Sigmoid colon (tissue), 7 donors: Measurements from ENCODE around the gene SEPTIN8. TPM values are rescaled to one million over a fixed set of nuclear protein-coding genes. Genes with fewer than 3 reads are reported as not detected.

Experiments
- DNase-seq: peaks from one replicate; pipeline ENCODE4 v3.0.0-alpha.2; 2019
- H3K27ac ChIP-seq, 4 donors: fragments of 200-600 bp; sonication (generic); one replicate each; pipeline ENCODE4 v1.5.1; 2016 to 2019; ENCODE audit warnings: mild to moderate bottlenecking in 1 of 4
- H3K27me3 ChIP-seq, 3 donors: fragments of 200-600 bp; sonication (generic); one replicate each; pipeline ENCODE4 v1.5.1; 2019; ENCODE audit warnings: mild to moderate bottlenecking in 1 of 3
- H3K36me3 ChIP-seq, 4 donors: fragments of 200-600 bp; sonication (generic); one replicate each; pipeline ENCODE4 v1.5.1; 2016 to 2019
- H3K4me1 ChIP-seq, 4 donors: fragments of 200-600 bp; sonication (generic); one replicate each; pipeline ENCODE4 v1.5.1; 2017 to 2019
- H3K4me3 ChIP-seq, 4 donors: fragments of 200-600 bp; sonication (generic); one replicate each; pipeline ENCODE4 v1.5.1; 2017 to 2019; ENCODE audit warnings: mild to moderate bottlenecking in 2 of 4, moderate library complexity in 1 of 4
- H3K9me3 ChIP-seq, 4 donors: fragments of 200-600 bp in 3 of 4; sonication (generic) in 3 of 4; one replicate each; pipeline versions ENCODE4 v1.5.1 to v1.6.1; 2013 to 2019
- CTCF ChIP-seq, 4 experiments: fragments of 450-650 bp in 3 of 4; fragments of 200-600 bp in 1 of 4; IDR thresholded peaks; one replicate each; pipeline ENCODE4 v1.5.1; 2016 to 2019; ENCODE audit warnings: antibody characterized with exemption in 4 of 4, mild to moderate bottlenecking in 3 of 4, moderate library complexity in 2 of 4
- EP300 ChIP-seq, 4 donors: sonication (generic); formaldehyde crosslinking; IDR thresholded peaks; one replicate each; pipeline ENCODE4 v1.6.1; 2017; ENCODE audit warnings: antibody characterized with exemption in 4 of 4
- POLR2A ChIP-seq, 2 donors: fragments of 450-650 bp; IDR thresholded peaks; one replicate each; pipeline ENCODE4 v1.6.1; 2016; ENCODE audit warnings: antibody characterized with exemption in 2 of 2, mild to moderate bottlenecking in 2 of 2, moderate library complexity in 2 of 2
- POLR2AphosphoS5 ChIP-seq, 4 donors: sonication (generic); formaldehyde crosslinking; IDR thresholded peaks; one replicate each; pipeline ENCODE4 v1.6.1; 2017; ENCODE audit warnings: antibody characterized with exemption in 4 of 4
- WGBS, 2 donors: extraction: QIAGEN DNeasy Blood & Tissue Kit; methylation state at CpG; one replicate each; pipeline ENCODE4 v1.1.7; 2013; 5-methylcytosine and 5-hydroxymethylcytosine counted together
- intact Hi-C: fragments of 100-400 bp; cut with DNase I; formaldehyde crosslinking; loops from one replicate; pipeline ENCODE4 v1.15.1; 2023
- polyA plus RNA-seq, 3 donors: library from polyadenylated mRNA; stranded (reverse); fragments of 200-250 nt; gene quantifications; one replicate each; pipeline ENCODE4 v1.2.3, GENCODE V29; 2013
- total RNA-seq, 4 donors: library from RNA; depleted of rRNA; stranded (reverse); fragments of >200 nt; gene quantifications; one replicate each; pipeline ENCODE4 v1.1.0, GENCODE V29; 2016
- donor health status: healthy with polysubstance abuse.
- donor health status: Bipolar disorder and iron deficiency.
- donor health status: healthy.

Gene SEPTIN8
- total and polyA plus RNA-seq, 7 donors: 19.2 to 38.0 (median 30.7) TPM

- intact Hi-C loops: no loop called here
- H3K4me3 ChIP-seq: no peak overlapping the region
- TF ChIP-seq POLR2A (IDR thresholded peaks at IDR 0.05) (no peak), POLR2AphosphoS5 (IDR thresholded peaks at IDR 0.05) (no peak), CTCF (IDR thresholded peaks at IDR 0.05) (no peak), EP300 (IDR thresholded peaks at IDR 0.05) (no peak)
- WGBS, 2 donors: 63 to 79% methylated on average over 2 of the region's 2 CpGs
- peak overlapping the region in 1 of 4 donors; percentile 8 for H3K27ac ChIP-seq
- no peak for DNase-seq
- H3K36me3 ChIP-seq: peaks cover 6 to 31% (median 18%) of the 10 kb centered on the region in 4 donors
- H3K27me3 ChIP-seq: no peaks in the 10 kb centered on the region
- peaks cover 0 to 33% (median 21%) of the 10 kb centered on the region in 4 donors for H3K4me1 ChIP-seq
- no peaks in the 10 kb centered on the region for H3K9me3 ChIP-seq
These were observed 9.9 kb downstream of the SEPTIN8 start for GRCh38 chr5:132767150-132767549.

- WGBS, 2 donors: 94 to 95% methylated on average over 1 of the region's 1 CpG
- no peaks in the 10 kb centered on the region for H3K27me3 ChIP-seq
- DNase-seq: no peak
- no peak overlapping the region for H3K27ac ChIP-seq
- peaks cover 6 to 35% (median 18%) of the 10 kb centered on the region in 4 donors for H3K36me3 ChIP-seq
- no peak overlapping the region for H3K4me3 ChIP-seq
- no peaks in the 10 kb centered on the region for H3K9me3 ChIP-seq
- peaks cover 0 to 29% (median 19%) of the 10 kb centered on the region in 4 donors for H3K4me1 ChIP-seq
- TF ChIP-seq EP300 (IDR thresholded peaks at IDR 0.05) (no peak), POLR2AphosphoS5 (IDR thresholded peaks at IDR 0.05) (no peak), CTCF (IDR thresholded peaks at IDR 0.05) (no peak), POLR2A (IDR thresholded peaks at IDR 0.05) (no peak)
- intact Hi-C loops: no loop called here
These were observed 10.3 kb downstream of the SEPTIN8 start for GRCh38 chr5:132766806-132767055.

GRCh38 chr5:132766020-132766805 is 10.8 kb downstream of the SEPTIN8 start:
- H3K27me3 ChIP-seq: no peaks in the 10 kb centered on the region
- TF ChIP-seq EP300 (IDR thresholded peaks at IDR 0.05) (no peak), POLR2A (IDR thresholded peaks at IDR 0.05) (no peak)
- H3K27ac ChIP-seq: no peak overlapping the region
- peaks cover 0 to 24% (median 16%) of the 10 kb centered on the region in 4 donors for H3K4me1 ChIP-seq
- intact Hi-C loops: no loop called here
- H3K4me3 ChIP-seq: no peak overlapping the region
- WGBS, 2 donors: 91 to 92% methylated on average over 14 of the region's 14 CpGs
- H3K36me3 ChIP-seq: peaks cover 6 to 40% (median 21%) of the 10 kb centered on the region in 4 donors
- DNase-seq: no peak
- no peaks in the 10 kb centered on the region for H3K9me3 ChIP-seq

GRCh38 chr5:132765311-132766019 is 11.6 kb downstream of the SEPTIN8 start:
- intact Hi-C loops: no loop called here
- no peak for DNase-seq
- 69 to 82% methylated on average over 12 of the region's 12 CpGs for WGBS, 2 donors
- peaks cover 6 to 48% (median 26%) of the 10 kb centered on the region in 4 donors for H3K36me3 ChIP-seq
- H3K27me3 ChIP-seq: no peaks in the 10 kb centered on the region
- peaks cover 0 to 21% (median 16%) of the 10 kb centered on the region in 4 donors for H3K4me1 ChIP-seq
- no peak for TF ChIP-seq POLR2A (IDR thresholded peaks at IDR 0.05)
- TF ChIP-seq CTCF (IDR thresholded peaks at IDR 0.05): no peak
- TF ChIP-seq EP300 (IDR thresholded peaks at IDR 0.05): no peak
- no peak for TF ChIP-seq POLR2AphosphoS5 (IDR thresholded peaks at IDR 0.05)
- no peaks in the 10 kb centered on the region for H3K9me3 ChIP-seq
- no peak overlapping the region for H3K4me3 ChIP-seq
- H3K27ac ChIP-seq: no peak overlapping the region

- intact Hi-C loops: no loop called here
- Histone ChIP-seq H3K36me3 (peaks cover 6 to 55% (median 30%) of the 10 kb centered on the region in 4 donors), H3K27me3 (no peaks in the 10 kb centered on the region), H3K4me3 (no peak overlapping the region), H3K4me1 (peaks cover 0 to 21% (median 16%) of the 10 kb centered on the region in 4 donors), H3K9me3 (no peaks in the 10 kb centered on the region), H3K27ac (no peak overlapping the region)
- 90 to 91% methylated on average over 7 of the region's 7 CpGs for WGBS, 2 donors
- TF ChIP-seq EP300 (IDR thresholded peaks at IDR 0.05) (no peak), POLR2AphosphoS5 (IDR thresholded peaks at IDR 0.05) (no peak), POLR2A (IDR thresholded peaks at IDR 0.05) (no peak), CTCF (IDR thresholded peaks at IDR 0.05) (no peak)
- DNase-seq: no peak
These were observed 12.3 kb downstream of the SEPTIN8 start for GRCh38 chr5:132764671-132765238.
